ENCODE data around the gene APBA1.
"Not testable (repeated sequence)": the region's sequence is repeated elsewhere in the genome, so short reads cannot be mapped to it uniquely, and the experiment has no call there.

Gene APBA1

GRCh38 chr9:69433968-69434367 is 238.2 kb downstream of the APBA1 start:
- no peak for DNase-seq

GRCh38 chr9:69433392-69433791 is 238.8 kb downstream of the APBA1 start:
- no peak for DNase-seq

- no peak for DNase-seq
These were observed 239.5 kb downstream of the APBA1 start for GRCh38 chr9:69432623-69433022.

- DNase-seq, result no peak
These were observed 240.4 kb downstream of the APBA1 start for GRCh38 chr9:69431777-69432176.

- DNase-seq, result no peak
These were observed 241.0 kb downstream of the APBA1 start for GRCh38 chr9:69431203-69431602.

GRCh38 chr9:69430206-69430605 is 242.0 kb downstream of the APBA1 start:
- DNase-seq, result no peak

- no peak for DNase-seq
These were observed 242.9 kb downstream of the APBA1 start for GRCh38 chr9:69429281-69429680.

- no peak for DNase-seq
These were observed 244.0 kb downstream of the APBA1 start for GRCh38 chr9:69428017-69428785.

GRCh38 chr9:69427286-69427685 is 244.9 kb downstream of the APBA1 start:
- no peak for DNase-seq

- DNase-seq, result no peak
These were observed 246.9 kb downstream of the APBA1 start for GRCh38 chr9:69425136-69425801.

- peak in 1 of 2 experiments; percentile 63 for DNase-seq
These were observed 250.0 kb downstream of the APBA1 start for GRCh38 chr9:69421908-69422801.

- no peak for DNase-seq
These were observed 251.4 kb downstream of the APBA1 start for GRCh38 chr9:69420611-69421270.

GRCh38 chr9:69412741-69413150 is 259.4 kb downstream of the APBA1 start:
- no peak for DNase-seq

GRCh38 chr9:69411931-69412740 is 260.0 kb downstream of the APBA1 start:
- no peak for DNase-seq

GRCh38 chr9:69411246-69411645 is 260.9 kb downstream of the APBA1 start:
- DNase-seq, result no peak

GRCh38 chr9:69409936-69410335 is 262.2 kb downstream of the APBA1 start:
- DNase-seq, result not testable (repeated sequence)

GRCh38 chr9:69400470-69400869 is 271.7 kb downstream of the APBA1 start:
- DNase-seq, result no peak

- no peak for DNase-seq
These were observed 274.6 kb downstream of the APBA1 start for GRCh38 chr9:69397384-69398214.

- no peak for DNase-seq
These were observed 275.4 kb downstream of the APBA1 start for GRCh38 chr9:69396759-69397158.

GRCh38 chr9:69395718-69396117 is 276.5 kb downstream of the APBA1 start:
- no peak for DNase-seq

GRCh38 chr9:69393425-69393824 is 278.7 kb downstream of the APBA1 start:
- DNase-seq, result no peak

All from cerebellar nuclear complex (tissue), 1 donor.